H1 (cell line): ENCODE data around the gene UROC1. TPM values are rescaled to one million over a fixed set of nuclear protein-coding genes. Genes with fewer than 3 reads are reported as not detected.

ENCODE experiments used
- CTCF ChIA-PET: fragments of 300-600 bp; sonication (Branson Sonifier 250); formaldehyde crosslinking; loops from one replicate; lab custom pipeline; 2021; ENCODE audit not compliant: partially characterized antibody; lab: Charles Lee
- POLR2A ChIA-PET: fragments of 300-600 bp; sonication (Branson Sonifier 250); formaldehyde crosslinking; loops from one replicate; lab custom pipeline; 2021; ENCODE audit warnings: inconsistent platforms; ENCODE audit not compliant: partially characterized antibody; lab: Charles Lee
- DNase-seq, 2 experiments: peaks; one replicate each; pipeline versions ENCODE4 v3.0.0 to v3.0.0-alpha.2; 2010 to 2022; ENCODE audit warnings: low spot score in 2 of 2, low read depth in 1 of 2, mixed read lengths in 1 of 2
- FAIRE-seq: peaks from 2 replicates; lab custom pipeline; 2011; peaks lifted over from hg19 to GRCh38; lab: Jason Lieb, UNC
- H2AFZ ChIP-seq: 2 replicates; pipeline ENCODE4 v1.8.1; 2012; ENCODE audit warnings: low read length, inconsistent platforms
- H2AK5ac ChIP-seq: 2 replicates; pipeline ENCODE4 v1.6.1; 2013; ENCODE audit warnings: low read depth, low read length
- H2BK120ac ChIP-seq: replicated peaks from 2 replicates; pipeline ENCODE3; 2013; ENCODE audit warnings: low read depth, low read length, inconsistent platforms
- H2BK12ac ChIP-seq: 2 replicates; pipeline ENCODE4 v1.6.1; 2013; ENCODE audit warnings: low read depth, low read length
- H2BK15ac ChIP-seq: 2 replicates; pipeline ENCODE4 v1.6.1; 2013; ENCODE audit warnings: low read length
- H2BK20ac ChIP-seq: 2 replicates; pipeline ENCODE4 v1.6.1; 2013; ENCODE audit warnings: low read length
- H2BK5ac ChIP-seq: 2 replicates; pipeline ENCODE4 v1.6.1; 2013; ENCODE audit warnings: low read depth, low read length
- H3K14ac ChIP-seq: 2 replicates; pipeline ENCODE4 v1.6.1; 2013; ENCODE audit warnings: inconsistent platforms; ENCODE audit not compliant: insufficient read length
- H3K18ac ChIP-seq: 2 replicates; pipeline ENCODE4 v1.6.1; 2013; ENCODE audit warnings: low read length; ENCODE audit errors: extremely low read depth
- H3K23ac ChIP-seq: 2 replicates; pipeline ENCODE4 v1.6.1; 2013; ENCODE audit warnings: inconsistent platforms; ENCODE audit not compliant: insufficient read length
- H3K23me2 ChIP-seq: 2 replicates; pipeline ENCODE4 v1.6.1; 2013; ENCODE audit warnings: low read depth, low read length
- H3K27ac ChIP-seq: 2 replicates; pipeline ENCODE4 v1.6.1; 2011; ENCODE audit warnings: low read depth, low read length, inconsistent platforms
- H3K27me3 ChIP-seq, 4 experiments: replicated peaks in 1 of 4; 1 replicate in 1 of 4; 2 replicates in 3 of 4; pipeline versions ENCODE4 v1.6.1 to v1.8.1; 2011 to 2013; ENCODE audit warnings: low read length in 3 of 4, mild to moderate bottlenecking in 3 of 4, inconsistent platforms in 2 of 4, mixed read lengths in 2 of 4, moderate library complexity in 1 of 4; ENCODE audit not compliant: control insufficient read depth in 3 of 4, insufficient read depth in 3 of 4; ENCODE audit errors: extremely low read depth in 1 of 4
- H3K36me3 ChIP-seq, 4 experiments: 2 replicates each; pipeline versions ENCODE4 v1.6.1 to v1.8.1; 2011 to 2013; ENCODE audit warnings: mild to moderate bottlenecking in 4 of 4, low read length in 3 of 4, moderate library complexity in 2 of 4, control low read depth in 1 of 4, inconsistent platforms in 1 of 4; ENCODE audit not compliant: insufficient read depth in 4 of 4, control insufficient read depth in 2 of 4
- H3K4ac ChIP-seq: replicated peaks from 2 replicates; pipeline ENCODE3; 2013; ENCODE audit warnings: low read length, low read depth, mixed read lengths, inconsistent platforms; ENCODE audit not compliant: insufficient read length
- H3K4me1 ChIP-seq, 4 experiments: replicated peaks in 1 of 4; 1 replicate in 1 of 4; 2 replicates in 3 of 4; pipeline versions ENCODE4 v1.6.1 to v1.8.1; 2011 to 2013; ENCODE audit warnings: low read length in 3 of 4, inconsistent platforms in 2 of 4, mixed read lengths in 1 of 4; ENCODE audit not compliant: insufficient read depth in 4 of 4, control insufficient read depth in 3 of 4
- H3K4me2 ChIP-seq, 2 experiments: 2 replicates each; pipeline versions ENCODE4 v1.6.1 to v1.8.1; 2011 to 2013; ENCODE audit warnings: low read depth in 2 of 2, low read length in 2 of 2, control low read depth in 1 of 2, inconsistent platforms in 1 of 2, mild to moderate bottlenecking in 1 of 2; ENCODE audit not compliant: insufficient read depth in 1 of 2
- H3K4me3 ChIP-seq, 4 experiments: fragments of 200-600, 300-600 bp in 1 of 4; sonication (generic), shearing (Covaris generic), sonication (Bioruptor Twin) in 1 of 4; 2 replicates each; pipeline versions ENCODE4 v1.5.1 to v1.8.1; 2011 to 2016; ENCODE audit warnings: low read length in 4 of 4, low read depth in 3 of 4, control low read depth in 2 of 4, inconsistent platforms in 2 of 4, mild to moderate bottlenecking in 2 of 4, mixed read lengths in 1 of 4, moderate library complexity in 1 of 4; ENCODE audit not compliant: insufficient read depth in 2 of 4; ENCODE audit errors: extremely low read depth in 1 of 4
- H3K56ac ChIP-seq: replicated peaks from 2 replicates; pipeline ENCODE3; 2013; ENCODE audit warnings: low read depth, mild to moderate bottlenecking, mixed read lengths, low read length, inconsistent platforms; ENCODE audit not compliant: insufficient read length
- H3K79me1 ChIP-seq: 2 replicates; pipeline ENCODE4 v1.6.1; 2013; ENCODE audit warnings: low read depth, low read length, control low read depth
- H3K79me2 ChIP-seq, 2 experiments: 2 replicates each; pipeline versions ENCODE4 v1.6.1 to v1.8.1; 2012 to 2013; ENCODE audit warnings: low read length in 2 of 2, mild to moderate bottlenecking in 2 of 2, inconsistent platforms in 1 of 2; ENCODE audit not compliant: insufficient read depth in 2 of 2, control insufficient read depth in 1 of 2
- H3K9ac ChIP-seq, 4 experiments: replicated peaks in 1 of 4; 1 replicate in 1 of 4; 2 replicates in 3 of 4; pipeline versions ENCODE4 v1.6.1 to v1.8.1; 2011 to 2013; ENCODE audit warnings: low read depth in 3 of 4, low read length in 3 of 4, control low read depth in 2 of 4, mild to moderate bottlenecking in 2 of 4, moderate library complexity in 2 of 4, inconsistent platforms in 1 of 4; ENCODE audit errors: extremely low read depth in 1 of 4
- H3K9me3 ChIP-seq, 2 experiments: 2 replicates each; pipeline versions ENCODE4 v1.6.1 to v1.8.1; 2012 to 2013; ENCODE audit warnings: mild to moderate bottlenecking in 2 of 2, moderate library complexity in 2 of 2, control low read depth in 1 of 2, inconsistent platforms in 1 of 2, low read depth in 1 of 2, low read length in 1 of 2, mixed read lengths in 1 of 2; ENCODE audit not compliant: insufficient read depth in 2 of 2
- H4K20me1 ChIP-seq, 2 experiments: replicated peaks in 1 of 2; 2 replicates each; pipeline versions ENCODE3 to v1.8.1; 2011 to 2013; ENCODE audit warnings: inconsistent platforms in 2 of 2, low read length in 2 of 2, mild to moderate bottlenecking in 1 of 2; ENCODE audit not compliant: insufficient read depth in 2 of 2, control insufficient read depth in 1 of 2
- H4K5ac ChIP-seq: 2 replicates; pipeline ENCODE4 v1.6.1; 2013; ENCODE audit warnings: low read length, low read depth, mixed read lengths, inconsistent platforms; ENCODE audit not compliant: insufficient read length
- H4K8ac ChIP-seq: 2 replicates; pipeline ENCODE4 v1.8.0; 2013; ENCODE audit warnings: mild to moderate bottlenecking, moderate library complexity, low read length, inconsistent platforms; ENCODE audit not compliant: insufficient read depth; ENCODE audit errors: extremely low read depth
- H4K91ac ChIP-seq: replicated peaks from 2 replicates; pipeline ENCODE3; 2013; ENCODE audit warnings: low read length, mixed read lengths, inconsistent platforms; ENCODE audit not compliant: insufficient read length
- BCL11A ChIP-seq, 2 experiments: IDR thresholded peaks; one replicate each; pipeline ENCODE4 v1.6.1; 2011; ENCODE audit warnings: low read depth in 2 of 2, low read length in 2 of 2, mild to moderate bottlenecking in 2 of 2
- BRCA1 ChIP-seq: IDR thresholded peaks from 2 replicates; pipeline ENCODE4 v1.6.1; 2012; ENCODE audit warnings: low read depth, low read length, improper control_type of control experiment
- CTBP2 ChIP-seq: IDR thresholded peaks from 2 replicates; pipeline ENCODE4 v1.7.0; 2011; ENCODE audit warnings: borderline replicate concordance, mild to moderate bottlenecking, moderate library complexity, mixed read lengths, low read length; ENCODE audit not compliant: insufficient read depth, insufficient read length
- EP300 ChIP-seq, 2 experiments: IDR thresholded peaks; 1 replicate in 1 of 2; 2 replicates in 1 of 2; pipeline ENCODE4 v1.6.1; 2011 to 2012; ENCODE audit warnings: low read depth in 2 of 2, low read length in 2 of 2, mild to moderate bottlenecking in 2 of 2, borderline replicate concordance in 1 of 2, inconsistent platforms in 1 of 2, moderate library complexity in 1 of 2
- GABPA ChIP-seq: IDR thresholded peaks from 2 replicates; pipeline ENCODE4 v1.6.1; 2011; ENCODE audit warnings: mild to moderate bottlenecking, low read length, moderate library complexity, borderline replicate concordance; ENCODE audit not compliant: insufficient read depth
- JUND ChIP-seq: IDR thresholded peaks from 2 replicates; pipeline ENCODE4 v1.6.1; 2011; ENCODE audit warnings: mild to moderate bottlenecking, improper control_type of control experiment, low read length
- KDM4A ChIP-seq: IDR thresholded peaks from one replicate; pipeline ENCODE4 v1.7.1; 2012; ENCODE audit warnings: low read depth, mild to moderate bottlenecking, moderate library complexity, low read length, inconsistent platforms; ENCODE audit not compliant: severe bottlenecking
- MAX ChIP-seq: IDR thresholded peaks from 2 replicates; pipeline ENCODE4 v1.6.1; 2012; ENCODE audit warnings: inconsistent platforms
- POLR2A ChIP-seq, 2 experiments: IDR thresholded peaks; 1 replicate in 1 of 2; 2 replicates in 1 of 2; pipeline ENCODE4 v1.6.1; 2011; ENCODE audit warnings: low read depth in 2 of 2, low read length in 2 of 2, mild to moderate bottlenecking in 2 of 2; ENCODE audit errors: control extremely low read depth in 1 of 2
- SIX5 ChIP-seq: IDR thresholded peaks from 2 replicates; pipeline ENCODE4 v1.6.1; 2011; ENCODE audit warnings: mild to moderate bottlenecking, low read depth, low read length
- SRF ChIP-seq: IDR thresholded peaks from 2 replicates; pipeline ENCODE4 v1.6.1; 2011; ENCODE audit warnings: mild to moderate bottlenecking, low read depth, low read length, moderate library complexity
- SUZ12 ChIP-seq: fragments of 200-600 bp; sonication (generic); IDR thresholded peaks from 2 replicates; pipeline ENCODE4 v1.6.1; 2012; ENCODE audit warnings: mild to moderate bottlenecking, inconsistent platforms, low read length, moderate library complexity, mixed read lengths
- TEAD4 ChIP-seq: IDR thresholded peaks from 2 replicates; pipeline ENCODE4 v1.6.1; 2012; ENCODE audit warnings: low read depth, low read length, inconsistent platforms, mixed read lengths
- ZNF274 ChIP-seq: IDR thresholded peaks from 2 replicates; pipeline ENCODE4 v1.7.0; 2012; ENCODE audit warnings: low read length, borderline replicate concordance; ENCODE audit errors: extremely low read depth
- WGBS, 2 experiments: shearing (Covaris generic) in 1 of 2; methylation state at CpG; one replicate each; pipeline versions ENCODE4 v1.1.6 to v1.1.7; 2013 to 2015; ENCODE audit warnings: low lambda C conversion rate in 2 of 2, mixed read lengths in 2 of 2, inconsistent platforms in 1 of 2, low coverage in 1 of 2, missing lambda C conversion rate in 1 of 2; ENCODE audit not compliant: insufficient replicate concordance in 2 of 2, insufficient coverage in 1 of 2, insufficient read length in 1 of 2; ENCODE audit errors: extremely low coverage in 1 of 2, missing lambda C conversion rate in 1 of 2; 5-methylcytosine and 5-hydroxymethylcytosine counted together
- polyA plus RNA-seq, 7 experiments: library from polyadenylated mRNA; depleted of rRNA in 3 of 7; stranded (reverse) in 5 of 7; unstranded in 2 of 7; fragments of >200 nt in 5 of 7; fragments of 200-250 nt in 2 of 7; gene quantifications; 1 replicate in 5 of 7; 2 replicates in 1 of 7; 4 replicates in 1 of 7; pipeline versions ENCODE4 v1.2.1 to v1.2.3, GENCODE V29; 2011 to 2013; ENCODE audit warnings: missing spikeins in 2 of 7, mixed read lengths in 2 of 7
- total RNA-seq: library from RNA; stranded (reverse); fragmentation: NEBNext Ultra II Directional; extraction: Animal tissue kit (Norgen Biotek cat#: 25700); gene quantifications from 2 replicates; pipeline ENCODE4 v1.2.1, GENCODE V29; 2021

Gene UROC1
- total and polyA plus RNA-seq, 2 of the 8 experiments (the other 6 are each of a cell fraction or from before 2014, with no cell fraction given) = 0.03 TPM; not detected in 1

DNA sequence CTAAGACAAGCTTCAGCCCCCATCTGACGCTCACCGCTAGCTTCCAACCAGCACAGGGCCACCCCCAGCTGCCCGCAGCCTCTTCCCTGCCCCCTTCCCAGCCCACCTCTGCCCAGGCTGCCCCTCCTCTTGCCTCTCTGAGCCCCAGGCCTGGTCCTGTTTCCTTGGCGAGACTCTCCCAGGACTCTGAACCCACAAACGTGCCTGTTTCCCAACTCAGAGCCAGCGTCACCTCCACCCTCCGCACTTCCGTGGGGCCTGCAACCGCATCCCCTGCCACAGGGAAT lies 76.9 kb downstream of the UROC1 start:
- H2BK20ac ChIP-seq = no peak overlapping the region
- no peak overlapping the region for H3K14ac ChIP-seq
- H2AK5ac ChIP-seq = no peak overlapping the region
- no peak overlapping the region for H2AFZ ChIP-seq
- no peak overlapping the region for H2BK12ac ChIP-seq
- no peak overlapping the region for H3K18ac ChIP-seq
- no peaks in the 10 kb centered on the region; a peak in 1 of 4 replicates for H3K79me2 ChIP-seq
- H3K4me3 ChIP-seq = no peak overlapping the region
- DNase-seq (no peak), FAIRE-seq (no peak)
- no peaks in the 10 kb centered on the region for H3K23me2 ChIP-seq
- H3K4me2 ChIP-seq = no peak overlapping the region
- no peak overlapping the region for H3K23ac ChIP-seq
- CTCF ChIA-PET = interaction anchor here (1.1 to 2.7 kb wide), 4 partner anchors 9 to 307 kb away, joined by 3 to 8 read pairs (median 4); no protein-coding TSS in a partner anchor
- peaks cover 4 to 5% of the 10 kb centered on the region in 2 experiments for H4K20me1 ChIP-seq
- H3K4me1 ChIP-seq = peaks cover 0 to 10% (median 1%) of the 10 kb centered on the region in 4 experiments; a peak in 2 of 7 replicates
- H3K27me3 ChIP-seq = no peaks in the 10 kb centered on the region
- no peaks in the 10 kb centered on the region; the same call in none of the 2 replicates for H3K79me1 ChIP-seq
- no peak overlapping the region for H3K4ac ChIP-seq
- H3K9me3 ChIP-seq = no peaks in the 10 kb centered on the region
- no peak overlapping the region for H4K5ac ChIP-seq
- POLR2A ChIA-PET = interaction anchor here (1.0 to 2.4 kb wide), 4 partner anchors 8 to 31 kb away, joined by 3 to 7 read pairs (median 4); no protein-coding TSS in a partner anchor
- H3K27ac ChIP-seq = no peak overlapping the region
- H2BK5ac ChIP-seq = no peak overlapping the region; the same call in 1 of the 2 replicates
- no peak overlapping the region for H4K8ac ChIP-seq
- no peak overlapping the region for H4K91ac ChIP-seq
- no peak overlapping the region for H2BK15ac ChIP-seq
- peaks cover 0 to 4% (median 0%) of the 10 kb centered on the region in 4 experiments; a peak in 2 of 8 replicates for H3K36me3 ChIP-seq
- no peak overlapping the region for H3K9ac ChIP-seq
- no peak overlapping the region for H3K56ac ChIP-seq
- H2BK120ac ChIP-seq = no peak overlapping the region
- 83% methylated on average over 7 of the region's 9 CpGs; no CpG with 5 or more reads in 1 of the 2 experiments for WGBS, 2 experiments
- TF ChIP-seq BRCA1 (no peak), KDM4A (no peak), JUND (no peak), SIX5 (no peak), BCL11A (IDR thresholded peaks at IDR 0.05; ENCODE audit: low read depth in 2 of 2, low read length in 2 of 2) (no peak), MAX (no peak), SRF (no peak), GABPA (no peak), EP300 (IDR thresholded peaks at IDR 0.05; ENCODE audit: borderline replicate concordance in 1 of 2, low read depth in 2 of 2, low read length in 2 of 2) (no peak), TEAD4 (no peak), CTBP2 (no peak), SUZ12 (no peak), POLR2A (IDR thresholded peaks at IDR 0.05; ENCODE audit: control extremely low read depth in 1 of 2, low read depth in 2 of 2, low read length in 2 of 2) (no peak), ZNF274 (no peak)
